GM19463 (cell line): ENCODE results near the gene SPTBN5.
"Not testable (repeated sequence)": the region's sequence is repeated elsewhere in the genome, so short reads cannot be mapped to it uniquely, and the experiment has no call there.

Experiments used
- ATAC-seq: cut with Tn5 transposase; IDR thresholded peaks from one replicate; pipeline ENCODE4 v1.9.1; 2021; ENCODE audit warnings: mild to moderate bottlenecking, moderate library complexity; ENCODE audit not compliant: unreplicated experiment

SPTBN5 gene

DNA sequence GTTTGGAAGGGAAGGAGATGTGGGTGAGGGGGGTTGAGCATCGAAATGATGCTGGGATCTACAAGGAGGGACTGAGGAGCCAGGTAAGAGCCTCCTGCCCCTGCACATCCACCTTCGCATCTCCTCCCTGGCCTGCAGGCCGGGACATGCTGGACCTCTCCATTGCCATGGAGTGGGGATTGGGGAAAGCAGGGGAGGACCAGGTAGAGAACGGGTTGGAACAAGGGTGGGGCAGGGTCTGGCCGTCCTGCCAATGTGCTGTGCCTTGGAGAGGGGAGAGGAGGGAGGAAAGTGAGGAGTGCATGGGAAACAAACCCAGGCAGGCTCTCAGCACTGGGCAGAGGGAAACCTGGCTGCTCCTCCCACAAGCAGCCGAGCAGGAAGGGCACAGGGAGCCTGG, 44.6 kb downstream of the SPTBN5 start:
- no peak for ATAC-seq

DNA sequence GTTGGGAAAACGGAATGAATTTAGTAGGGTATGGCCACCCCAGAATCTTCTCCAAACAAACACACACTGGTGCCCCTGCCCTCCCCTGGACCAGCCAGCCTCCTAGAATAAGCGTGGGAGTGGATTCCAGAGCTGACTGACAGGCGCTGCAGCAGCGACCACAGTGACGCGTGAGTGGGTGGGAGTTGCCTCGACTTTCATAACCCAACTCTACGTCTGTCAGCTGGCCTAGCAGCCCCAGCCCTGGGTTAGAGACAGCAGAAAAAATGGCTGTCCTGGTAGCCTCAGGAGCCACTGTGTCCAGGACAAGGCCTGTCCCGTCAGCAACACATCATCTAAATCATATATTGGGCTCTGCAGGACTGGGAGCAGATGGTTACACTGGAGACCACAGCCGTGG, 45.2 kb downstream of the SPTBN5 start:
- ATAC-seq: no peak

DNA sequence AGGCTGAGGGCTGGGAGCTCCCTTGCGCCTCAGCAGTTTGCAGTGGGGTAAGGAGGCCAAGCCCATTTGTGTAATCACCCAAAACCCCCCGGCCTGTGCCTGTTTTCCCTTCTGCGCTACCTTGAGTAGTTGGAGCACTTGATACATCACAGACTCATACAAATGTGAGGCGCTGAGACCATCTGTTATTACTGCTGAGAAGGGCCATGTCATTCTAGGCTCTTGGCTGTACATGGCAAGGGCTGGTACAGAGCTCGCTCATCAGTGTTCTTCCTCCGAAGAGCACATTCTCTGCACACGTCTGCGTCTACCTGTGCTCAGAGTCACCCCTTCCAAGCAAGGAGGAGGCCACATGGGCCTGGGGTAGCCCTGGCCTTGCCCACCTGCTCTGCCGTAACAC, 45.9 kb downstream of the SPTBN5 start:
- ATAC-seq: no peak

DNA sequence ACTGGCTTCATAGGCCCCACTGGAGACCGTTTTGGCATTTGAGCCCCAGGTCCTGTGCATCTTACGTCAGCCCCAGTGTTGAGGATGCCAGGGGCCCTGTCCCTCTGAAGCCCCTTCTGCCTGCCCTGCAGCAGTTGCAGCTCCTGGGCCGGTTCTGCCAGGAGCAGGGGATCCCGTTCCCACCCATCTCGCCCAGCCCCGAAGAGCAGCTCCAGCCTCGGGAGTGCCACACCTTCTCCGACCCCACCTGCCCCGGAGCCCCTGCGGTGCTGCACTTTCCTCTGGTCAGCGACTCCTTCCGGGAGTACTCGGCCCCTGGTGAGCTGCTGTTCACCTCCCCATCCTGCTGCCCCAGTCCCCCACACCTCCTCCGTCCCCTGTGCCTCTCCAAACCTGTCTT, 46.6 kb downstream of the SPTBN5 start:
- no peak for ATAC-seq

DNA sequence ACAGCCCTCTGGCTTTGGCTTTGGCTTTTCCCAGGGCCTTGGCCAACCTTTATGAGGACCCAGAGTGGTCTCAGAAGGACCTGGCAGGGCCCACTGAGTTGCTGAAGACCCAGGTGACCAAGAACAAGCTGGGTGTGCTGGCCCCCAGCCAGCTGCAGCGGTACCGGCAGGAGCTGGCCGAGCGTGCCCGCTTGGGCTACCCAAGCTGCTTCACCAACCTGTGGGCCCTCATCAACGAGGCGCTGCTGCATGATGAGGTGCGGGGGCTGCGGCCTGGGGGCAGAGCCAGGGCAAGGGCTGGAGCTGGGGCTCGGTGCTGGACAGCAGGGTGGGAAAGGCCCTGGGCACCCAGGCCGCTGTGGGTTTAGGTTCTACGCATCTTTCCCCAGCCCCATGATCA, 49.0 kb downstream of the SPTBN5 start:
- ATAC-seq: no peak

DNA sequence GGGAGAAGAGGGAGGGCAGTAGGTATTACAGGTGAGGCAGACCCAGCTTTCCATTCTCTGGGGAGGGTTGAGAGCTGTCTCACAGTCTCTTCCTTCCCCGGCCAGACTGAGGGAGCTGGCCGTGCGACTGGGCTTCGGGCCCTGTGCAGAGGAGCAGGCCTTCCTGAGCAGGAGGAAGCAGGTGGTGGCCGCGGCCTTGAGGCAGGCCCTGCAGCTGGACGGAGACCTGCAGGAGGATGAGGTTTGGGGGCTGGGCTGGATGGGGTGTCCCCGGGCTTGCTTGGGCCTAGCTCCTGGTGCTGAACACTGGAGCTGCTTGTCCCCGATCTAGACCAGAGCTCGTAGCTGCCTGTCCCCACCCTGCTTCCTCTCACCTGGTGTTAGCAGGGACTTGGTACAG, 50.3 kb downstream of the SPTBN5 start:
- no peak for ATAC-seq

DNA sequence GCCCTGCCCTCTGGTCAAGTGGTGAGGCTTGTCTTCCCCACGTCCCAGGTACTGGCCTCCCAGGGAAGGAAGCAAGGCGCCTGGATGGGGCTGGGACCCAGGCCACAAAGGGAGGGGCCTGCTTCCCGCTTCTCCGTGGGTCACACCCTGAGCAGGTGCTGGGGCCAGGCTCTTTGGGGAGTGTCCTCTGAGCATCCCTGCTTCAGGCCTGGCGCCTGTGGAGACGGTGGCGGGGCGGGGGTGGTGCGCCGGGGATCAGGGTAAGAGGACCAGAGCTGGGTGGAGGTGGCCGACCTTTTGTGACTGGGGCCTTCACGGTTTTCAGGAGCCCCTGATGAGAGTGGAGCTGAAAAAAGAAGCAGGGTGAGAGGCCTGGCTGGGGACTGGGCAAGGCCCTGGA, 51.6 kb downstream of the SPTBN5 start:
- no peak for ATAC-seq

DNA sequence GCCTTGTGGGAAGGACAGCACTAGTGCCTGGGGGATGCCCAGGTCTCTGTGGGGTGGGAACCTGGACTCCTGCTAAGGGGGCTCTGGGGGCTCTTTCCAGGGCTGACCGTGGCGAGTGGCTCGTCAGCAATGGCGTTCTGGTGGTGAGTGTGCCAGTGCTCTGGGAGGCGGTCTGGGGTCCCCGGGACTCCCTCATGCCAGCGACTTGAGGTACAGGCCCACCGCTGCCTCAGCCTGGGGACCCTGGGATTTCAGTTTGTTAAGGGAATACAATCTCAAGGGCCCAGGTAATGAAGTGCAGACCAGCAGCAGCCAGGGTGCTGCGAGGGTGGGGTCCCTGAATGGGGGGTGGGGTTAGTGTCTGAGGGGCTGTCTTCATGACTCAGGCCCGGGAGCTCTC, 52.7 kb downstream of the SPTBN5 start:
- ATAC-seq: no peak

DNA sequence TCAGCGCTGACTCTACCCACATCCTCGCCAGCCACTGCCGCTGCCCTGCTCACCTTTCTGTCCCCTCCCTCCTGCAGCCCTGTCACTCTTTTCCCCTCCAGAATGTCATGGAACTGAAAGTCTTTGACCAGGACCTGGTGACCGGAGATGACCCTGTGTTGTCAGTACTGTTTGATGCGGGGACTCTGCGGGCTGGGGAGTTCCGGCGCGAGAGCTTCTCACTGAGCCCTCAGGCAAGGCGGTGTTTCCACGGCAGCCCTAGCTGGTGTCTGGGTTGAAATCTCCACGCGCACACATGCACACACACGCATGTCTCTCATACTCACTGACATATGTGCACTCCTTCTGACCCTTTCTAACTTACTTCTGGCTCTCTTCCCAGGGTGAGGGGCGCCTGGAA, 53.2 kb downstream of the SPTBN5 start:
- no peak for ATAC-seq

DNA sequence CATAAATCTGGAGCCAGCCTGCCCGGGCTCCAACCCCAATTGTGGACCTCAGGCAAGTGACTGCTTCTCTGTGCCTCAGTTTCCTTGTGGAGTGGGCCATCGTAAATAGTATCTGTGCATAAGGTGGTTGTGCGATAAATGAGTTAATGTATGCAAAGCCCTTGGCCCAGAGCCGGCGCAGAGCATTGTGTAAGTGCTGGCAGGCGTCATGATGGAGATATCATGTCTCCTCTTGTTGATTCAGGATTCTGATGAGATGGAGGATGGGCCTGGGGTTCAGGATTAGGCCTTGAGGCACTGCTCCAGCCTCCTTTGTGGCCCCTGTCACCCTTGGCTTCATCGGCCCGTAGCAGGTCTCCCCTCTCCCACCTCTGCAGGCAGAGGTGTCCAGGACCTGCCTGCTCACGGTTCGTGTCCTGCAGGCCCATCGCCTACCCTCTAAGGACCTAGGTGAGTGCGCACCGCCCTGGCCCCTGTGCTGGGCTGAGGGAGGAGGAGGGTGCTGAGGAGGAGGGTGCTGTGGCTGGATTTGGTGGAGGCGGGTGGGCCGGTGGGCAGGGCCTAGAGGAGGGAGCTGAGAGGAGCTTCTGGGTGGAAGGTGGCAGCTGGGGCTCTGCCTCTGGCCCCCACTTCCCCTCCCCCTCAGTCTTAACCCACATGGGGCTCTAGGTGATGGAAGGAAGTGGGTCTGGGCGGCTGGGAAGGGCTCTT, 53.9 kb downstream of the SPTBN5 start:
- ATAC-seq: no peak

DNA sequence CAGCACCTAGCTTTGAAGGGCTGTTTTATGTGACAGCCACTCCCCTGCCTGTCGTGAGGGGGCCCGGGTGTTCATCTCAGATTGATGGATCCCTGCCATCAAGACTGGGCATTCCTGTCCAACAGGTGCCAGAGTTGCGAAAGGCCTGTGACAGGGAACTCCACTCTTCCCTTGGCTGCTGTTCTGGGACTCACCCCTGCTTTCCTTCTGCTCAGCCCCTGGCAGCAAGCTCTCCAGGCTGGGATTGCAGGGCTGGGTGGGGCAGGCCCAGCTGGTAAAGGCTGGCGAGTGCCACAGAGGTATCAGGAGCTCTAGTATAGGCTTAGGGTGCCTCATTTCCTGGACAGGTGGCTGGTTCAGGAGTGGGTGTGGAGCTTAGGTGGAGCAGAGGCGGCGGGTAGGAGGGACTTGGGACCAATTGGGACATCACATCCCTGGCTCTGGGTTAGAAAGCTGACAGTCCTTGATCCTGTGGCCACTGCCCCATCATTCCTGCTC, 55.4 kb downstream of the SPTBN5 start, which contains the start of gene PLA2G4B:
TSS of gene PLA2G4B (plus strand) at position 448 of the 498 bp plus-strand sequence. CDS start 67 bp downstream, outside the sequence.
- ATAC-seq: no peak

DNA sequence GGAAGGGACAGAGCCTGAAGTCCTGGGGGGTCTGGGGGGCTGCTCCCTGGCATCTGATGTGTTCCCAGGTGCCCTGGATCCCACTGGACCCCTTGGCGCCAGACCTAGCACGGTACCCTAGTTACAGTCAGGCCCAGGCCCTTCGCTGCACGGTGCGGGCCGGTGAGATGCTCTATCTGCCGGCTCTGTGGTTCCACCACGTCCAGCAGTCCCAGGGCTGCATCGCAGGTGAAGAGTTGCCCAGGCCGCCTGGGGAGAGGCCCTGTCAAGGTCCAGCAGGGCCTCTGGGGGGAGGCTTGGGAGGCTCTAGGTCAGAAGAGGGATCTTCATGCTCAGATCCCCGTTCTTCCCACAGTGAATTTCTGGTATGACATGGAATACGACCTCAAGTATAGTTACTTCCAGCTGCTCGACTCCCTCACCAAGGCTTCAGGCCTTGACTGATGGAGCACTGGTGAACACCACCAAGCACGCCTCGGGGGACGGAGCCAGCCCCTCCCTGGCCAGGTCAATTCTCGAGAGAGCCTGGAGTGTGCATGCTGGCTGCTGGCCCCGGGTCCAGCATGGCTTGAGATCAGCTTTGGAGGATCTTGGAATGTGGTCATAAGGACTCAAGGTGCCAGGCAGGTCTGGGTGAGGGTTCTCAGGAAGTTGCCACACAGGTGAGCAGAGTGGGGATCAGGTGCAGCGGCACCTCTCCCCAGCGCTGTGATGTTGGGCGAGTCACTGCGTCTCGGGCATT, 57.0 kb downstream of the SPTBN5 start:
- ATAC-seq: no peak

DNA sequence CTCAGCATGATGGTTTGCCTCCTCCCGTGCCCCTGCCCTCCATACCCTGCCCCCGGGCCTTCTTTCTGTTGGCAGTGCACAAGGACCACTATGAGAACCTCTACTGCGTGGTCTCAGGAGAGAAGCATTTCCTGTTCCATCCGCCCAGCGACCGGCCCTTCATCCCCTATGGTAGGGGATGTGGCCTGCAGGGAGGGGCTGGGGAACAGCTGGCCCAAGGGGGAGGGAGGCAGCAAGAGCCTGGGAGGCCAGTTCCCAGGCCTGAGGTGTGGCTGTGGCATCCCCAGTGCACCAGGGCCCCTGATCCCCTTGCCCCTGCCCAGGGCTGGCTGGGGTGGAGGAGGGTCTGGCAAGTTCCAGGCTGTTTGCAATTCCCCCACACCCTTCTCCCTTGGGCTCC, 57.8 kb downstream of the SPTBN5 start:
- ATAC-seq: no peak

DNA sequence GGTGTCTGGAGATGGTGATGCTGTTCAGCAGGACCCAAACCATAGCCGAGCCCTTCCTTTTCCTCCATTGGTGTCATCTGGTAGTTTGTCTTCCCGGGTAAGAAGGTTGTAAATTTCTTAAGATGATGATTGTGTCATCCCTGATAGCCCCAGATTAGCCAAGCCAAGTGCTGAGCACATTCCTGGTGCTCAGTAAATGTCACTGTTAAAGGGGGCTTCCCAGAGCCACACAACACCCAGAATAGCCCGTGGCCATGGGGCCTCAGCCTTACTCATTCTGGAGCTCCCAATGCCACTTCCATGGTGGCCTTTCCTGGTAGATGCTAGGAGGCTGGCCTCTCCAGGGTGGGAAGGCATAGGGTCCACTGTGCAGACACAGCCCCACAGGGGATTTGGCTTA, 59.8 kb downstream of the SPTBN5 start:
- ATAC-seq: no peak

DNA sequence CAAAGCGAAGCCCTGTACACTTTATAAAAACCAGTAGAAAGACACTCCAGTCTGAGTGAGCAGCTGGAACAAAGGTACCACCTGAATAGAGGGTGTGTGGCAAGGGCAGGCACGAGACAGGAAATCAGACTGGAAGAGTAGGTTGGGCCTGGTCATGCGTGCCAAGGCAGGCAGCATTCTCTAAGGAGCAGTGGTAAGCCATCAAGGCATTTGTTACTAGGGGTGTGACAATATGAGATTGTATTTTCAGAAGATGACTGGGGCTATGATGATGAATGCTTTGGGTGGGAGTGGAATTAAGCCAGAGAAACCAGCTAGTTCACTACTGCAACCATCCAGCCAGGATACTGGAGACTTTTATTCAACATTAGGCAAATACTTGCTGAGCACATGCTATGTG, 61.0 kb downstream of the SPTBN5 start:
- ATAC-seq: no peak

DNA sequence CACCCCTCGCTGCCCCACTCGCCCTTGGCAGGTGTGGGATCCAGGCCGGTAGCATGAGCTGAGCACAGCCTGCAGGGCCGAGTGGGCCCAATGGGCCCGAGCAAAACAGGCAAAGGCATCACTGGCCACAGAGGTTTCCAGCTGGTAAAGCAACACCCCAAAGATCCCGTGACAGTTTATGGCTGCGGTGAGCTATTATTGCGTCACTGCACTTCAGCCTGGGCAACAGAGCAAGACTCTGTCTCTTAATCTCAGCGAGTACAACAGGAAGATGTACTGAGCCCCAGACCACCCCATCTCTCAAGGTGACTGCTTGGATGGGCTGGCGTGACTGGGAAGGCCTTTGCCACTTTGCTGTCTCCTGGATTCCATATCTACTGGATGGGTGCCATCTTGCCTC, 61.6 kb downstream of the SPTBN5 start:
- ATAC-seq: no peak

DNA sequence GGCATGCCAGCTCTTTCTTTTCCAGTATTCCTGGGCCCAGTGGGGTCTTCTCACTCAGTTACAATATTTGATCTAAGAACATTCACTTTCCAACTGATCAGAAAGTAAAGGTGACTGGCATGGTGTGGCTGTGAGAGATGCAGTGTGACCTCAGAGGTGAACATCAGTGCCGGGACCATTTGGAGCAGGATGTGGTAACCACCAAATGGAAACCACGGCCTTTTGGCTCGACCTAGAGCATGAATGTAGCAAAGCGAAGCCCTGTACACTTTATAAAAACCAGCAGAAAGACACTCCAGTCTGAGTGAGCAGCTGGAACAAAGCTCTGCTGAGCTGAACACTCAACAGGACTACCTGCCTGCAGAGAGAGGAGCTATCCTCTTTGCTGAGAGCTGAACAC, 62.6 kb downstream of the SPTBN5 start:
- not testable (repeated sequence) for ATAC-seq

DNA sequence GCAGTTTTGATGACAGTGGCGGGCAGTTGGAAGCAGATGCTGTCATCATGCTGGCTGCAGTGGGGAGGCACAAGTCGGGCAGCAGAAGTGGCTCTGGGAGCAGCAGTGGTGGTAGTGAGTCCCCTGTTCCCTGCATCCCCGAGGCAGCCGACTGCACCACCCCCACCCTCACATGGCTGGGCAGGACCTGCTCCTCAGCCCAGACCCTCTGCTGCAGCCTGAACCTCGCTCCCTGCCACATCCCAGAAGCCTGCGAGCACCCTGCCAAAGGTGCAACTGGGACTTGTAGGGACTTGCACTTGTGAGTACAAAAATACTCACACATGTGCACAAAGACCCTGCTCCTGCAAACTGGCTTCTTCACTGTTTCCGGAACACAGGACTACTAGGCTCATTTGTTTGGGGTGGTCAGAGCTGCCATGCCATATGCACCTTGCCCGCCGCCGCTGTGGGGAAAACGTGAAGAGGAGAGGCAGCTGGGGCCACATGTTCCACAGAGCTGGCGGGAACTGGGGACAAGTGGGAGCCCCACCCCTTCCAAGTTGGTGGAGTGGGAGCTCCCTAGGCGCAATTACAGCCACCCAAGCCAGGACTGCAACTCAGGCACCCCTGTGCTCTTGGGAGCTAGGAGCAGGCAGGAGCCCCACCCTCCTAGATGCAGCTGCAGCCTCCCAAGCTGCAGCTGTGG, 63.8 kb downstream of the SPTBN5 start:
- ATAC-seq: no peak

DNA sequence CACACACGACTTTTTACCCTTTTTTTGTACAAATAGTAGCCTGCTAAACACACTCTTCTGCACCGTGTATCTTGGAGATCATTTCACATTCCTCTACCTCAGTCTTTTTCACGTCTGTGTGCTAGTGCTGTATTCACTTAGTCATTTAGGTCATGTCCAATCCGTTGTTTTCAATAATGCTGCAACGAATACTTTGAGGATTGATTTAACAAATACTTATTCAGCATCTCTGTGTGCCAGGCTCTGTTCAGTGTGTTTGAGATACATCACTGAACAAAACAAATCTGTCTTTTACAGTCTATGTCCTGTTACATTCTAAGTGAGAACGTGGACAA, 65.1 kb downstream of the SPTBN5 start:
- no peak for ATAC-seq

DNA sequence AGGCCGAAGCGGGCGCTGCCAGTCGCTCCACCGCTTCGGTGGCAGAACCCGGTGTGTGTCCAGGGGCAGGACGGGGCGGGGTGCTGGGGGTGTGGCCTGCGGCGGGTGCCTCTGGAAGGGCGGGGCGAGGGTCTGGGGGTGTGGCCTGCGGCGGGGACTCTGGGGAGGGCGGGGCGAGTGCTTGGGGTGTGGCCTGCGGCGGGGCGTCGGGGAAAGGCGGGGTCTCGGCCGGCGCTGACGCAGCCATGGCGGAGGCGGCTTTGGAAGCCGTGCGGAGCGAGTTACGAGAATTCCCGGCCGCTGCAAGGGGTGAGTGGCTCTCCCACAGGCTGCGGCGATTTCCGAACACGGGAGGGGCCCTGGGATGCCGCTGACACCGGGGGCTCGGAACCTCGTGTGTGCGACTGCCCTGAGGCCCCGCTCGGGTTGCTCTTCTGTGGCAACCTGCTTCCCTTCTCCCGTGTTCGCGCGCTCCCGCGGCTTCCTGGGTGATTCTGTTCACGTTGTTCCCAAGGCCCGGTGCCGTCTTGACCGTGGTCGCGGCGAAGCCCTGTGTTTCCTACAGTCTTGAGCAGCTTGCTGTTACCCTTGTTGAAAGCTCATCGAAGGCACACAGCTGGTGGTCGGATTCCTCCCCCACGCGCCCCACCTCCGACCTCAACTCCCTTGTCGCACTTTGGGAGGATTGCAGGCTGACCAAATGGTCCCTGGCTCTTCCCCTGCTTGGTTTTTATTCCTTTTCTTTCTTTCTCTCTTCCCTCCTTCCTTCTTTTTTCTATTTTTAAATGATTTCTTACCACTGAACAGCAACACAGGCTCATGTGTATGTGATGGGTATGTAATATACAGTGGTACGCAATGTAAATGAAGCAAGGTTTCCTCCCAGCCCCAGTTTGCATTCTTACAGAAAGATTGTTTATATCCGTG, 65.7 kb downstream of the SPTBN5 start, which contains the start of gene JMJD7:
TSS of gene JMJD7 (plus strand) at position 213 of the 927 bp plus-strand sequence. CDS start at position 246, 33 bp downstream.
- peak; percentile 72 for ATAC-seq
